ENCODE results near the gene IL6. TPM values are rescaled to one million over a fixed set of nuclear protein-coding genes. Genes with fewer than 3 reads are reported as not detected.
A peak's percentile ranks its signal among the peaks of the same experiment; 100 is the strongest.

IL6 gene
- total and polyA plus RNA-seq, 9 of the 15 experiments (the other 6 are each of a cell fraction or from before 2014, with no cell fraction given) = 0.76 to 2.9 (median 1.5) TPM

- TF ChIP-seq SMARCA5 (IDR thresholded peaks at IDR 0.05) = no peak
- TF ChIP-seq GTF2E2 (tag; IDR thresholded peaks at IDR 0.05) = no peak
- TF ChIP-seq ZNF75A (CRISPR knock-in tag; IDR thresholded peaks at IDR 0.05) = no peak
- no peak for TF ChIP-seq IRF2 (CRISPR knock-in tag; IDR thresholded peaks at IDR 0.05)
- TF ChIP-seq PURB (CRISPR knock-in tag; IDR thresholded peaks at IDR 0.05; ENCODE audit: low read depth) = no peak
- peak; percentile 67 to 72 for TF ChIP-seq RAD21 (CRISPR knock-in tag; conservative IDR thresholded peaks at IDR 0.05 in 1 of 2, IDR thresholded peaks at IDR 0.05 in 1 of 2)
- TF ChIP-seq ZNF324 (CRISPR knock-in tag; IDR thresholded peaks at IDR 0.05) = no peak
- TF ChIP-seq MAFG (tag; conservative IDR thresholded peaks at IDR 0.05) = no peak
- TF ChIP-seq ZNF696 (CRISPR knock-in tag; conservative IDR thresholded peaks at IDR 0.05) = no peak
- TF ChIP-seq HCFC1 (IDR thresholded peaks at IDR 0.05; ENCODE audit: low read depth, low read length) = no peak
- TF ChIP-seq ZNF282 (CRISPR knock-in tag; IDR thresholded peaks at IDR 0.05) = no peak
- no peak for TF ChIP-seq ZNF174 (CRISPR knock-in tag; IDR thresholded peaks at IDR 0.05)
- no peak for TF ChIP-seq PML (IDR thresholded peaks at IDR 0.05; ENCODE audit: low read length)
- no peak for TF ChIP-seq ZNF277 (CRISPR knock-in tag; IDR thresholded peaks at IDR 0.05; ENCODE audit: borderline replicate concordance)
- no peak for TF ChIP-seq PREB (CRISPR knock-in tag; IDR thresholded peaks at IDR 0.05)
- peak; percentile 50; the same call in 1 of the 2 replicates for TF ChIP-seq DMBX1 (CRISPR knock-in tag; IDR thresholded peaks at IDR 0.05; ENCODE audit: borderline replicate concordance)
- 0 out of 4 replicates have a peak, but pooled peaks of 1 of the 2 experiments have one; percentile 38 for TF ChIP-seq MAZ (CRISPR knock-in tag; conservative IDR thresholded peaks at IDR 0.05 in 1 of 2, IDR thresholded peaks at IDR 0.05 in 1 of 2)
- no peak for TF ChIP-seq ZNF639 (CRISPR knock-in tag; conservative IDR thresholded peaks at IDR 0.05 in 1 of 2, IDR thresholded peaks at IDR 0.05 in 1 of 2)
- no peak for TF ChIP-seq PHTF2 (CRISPR knock-in tag; IDR thresholded peaks at IDR 0.05)
- no peak for TF ChIP-seq ZNF764 (CRISPR knock-in tag; IDR thresholded peaks at IDR 0.05; ENCODE audit: low read depth)
- no peak for TF ChIP-seq ZNF766 (CRISPR knock-in tag; conservative IDR thresholded peaks at IDR 0.05)
- no peak for TF ChIP-seq GATAD2B (IDR thresholded peaks at IDR 0.05; ENCODE audit: borderline replicate concordance)
- TF ChIP-seq CXXC5 (CRISPR knock-in tag; IDR thresholded peaks at IDR 0.05) = no peak
- TF ChIP-seq HOMEZ (CRISPR knock-in tag; IDR thresholded peaks at IDR 0.05) = no peak
These were observed 1.5 kb downstream of the IL6 start (continued) for GRCh38 chr7:22728401-22729029.
